Measurements from ENCODE around the gene MPZL1. TPM values are rescaled to one million over a fixed set of nuclear protein-coding genes. Genes with fewer than 3 reads are reported as not detected.

MPZL1 gene
- total and polyA plus RNA-seq, 4 donors: 11.3 to 26.1 (median 16.8) TPM

GRCh38 chr1:167832693-167833092, 110.9 kb downstream of the MPZL1 start (continued):
- no peak for TF ChIP-seq HNF4A (conservative IDR thresholded peaks at IDR 0.05)
- TF ChIP-seq YY1 (IDR thresholded peaks at IDR 0.05): no peak
- no peak for TF ChIP-seq JUND (IDR thresholded peaks at IDR 0.05)
- TF ChIP-seq ATF3 (IDR thresholded peaks at IDR 0.05): no peak
- TF ChIP-seq MAX (IDR thresholded peaks at IDR 0.05): no peak
- no peak for TF ChIP-seq GABPA (IDR thresholded peaks at IDR 0.05 in 1 of 2, conservative IDR thresholded peaks at IDR 0.05 in 1 of 2)
- no peak for TF ChIP-seq SP1 (IDR thresholded peaks at IDR 0.05)
- TF ChIP-seq FOXA1 (IDR thresholded peaks at IDR 0.05): no peak
- TF ChIP-seq EGR1 (IDR thresholded peaks at IDR 0.05; ENCODE audit: low read depth in 2 of 2): no peak

- Histone ChIP-seq H3K27me3 (ENCODE audit: control insufficient read depth in 4 of 4, insufficient read depth in 4 of 4, low read length in 3 of 4) (no peaks in the 10 kb centered on the region), H3K36me3 (ENCODE audit: control insufficient read depth in 4 of 4, insufficient read depth in 3 of 4, low read depth in 1 of 4, low read length in 3 of 4) (no peaks in the 10 kb centered on the region), H3K4me1 (ENCODE audit: control insufficient read depth in 4 of 4, insufficient read depth in 4 of 4, low read length in 3 of 4) (no peaks in the 10 kb centered on the region), H3K4me3 (ENCODE audit: low read depth in 1 of 3, low read length in 3 of 3) (no peak overlapping the region), H3K9me3 (ENCODE audit: control insufficient read depth in 4 of 4, low read length in 3 of 4) (no peaks in the 10 kb centered on the region), H3K9ac (ENCODE audit: low read depth in 1 of 2, low read length in 2 of 2) (no peak overlapping the region), H3K27ac (ENCODE audit: low read depth in 1 of 2, low read length in 2 of 2) (no peak overlapping the region)
- TF ChIP-seq HNF4A (conservative IDR thresholded peaks at IDR 0.05): no peak
- no peak for TF ChIP-seq TAF1 (conservative IDR thresholded peaks at IDR 0.05)
- no peak for TF ChIP-seq RXRA (IDR thresholded peaks at IDR 0.05)
- TF ChIP-seq REST (IDR thresholded peaks at IDR 0.05): no peak
- TF ChIP-seq HNF4G (IDR thresholded peaks at IDR 0.05): no peak
- no peak for TF ChIP-seq JUND (IDR thresholded peaks at IDR 0.05)
- no peak for TF ChIP-seq YY1 (IDR thresholded peaks at IDR 0.05)
- no peak for TF ChIP-seq ZBTB33 (IDR thresholded peaks at IDR 0.05)
- TF ChIP-seq GABPA (IDR thresholded peaks at IDR 0.05 in 1 of 2, conservative IDR thresholded peaks at IDR 0.05 in 1 of 2): no peak
- no peak for TF ChIP-seq MAX (IDR thresholded peaks at IDR 0.05)
- no peak for TF ChIP-seq EGR1 (IDR thresholded peaks at IDR 0.05; ENCODE audit: low read depth in 2 of 2)
- no peak for TF ChIP-seq NR2F2 (IDR thresholded peaks at IDR 0.05)
- TF ChIP-seq FOXA1 (IDR thresholded peaks at IDR 0.05): no peak
- no peak for DNase-seq (ENCODE audit: low spot score)
Observed at GRCh38 chr1:167833904-167834303, 112.1 kb downstream of the MPZL1 start.

- H3K27me3 ChIP-seq (ENCODE audit: control insufficient read depth in 4 of 4, insufficient read depth in 4 of 4, low read length in 3 of 4): no peaks in the 10 kb centered on the region
- no peaks in the 10 kb centered on the region for H3K4me1 ChIP-seq (ENCODE audit: control insufficient read depth in 4 of 4, insufficient read depth in 4 of 4, low read length in 3 of 4)
- H3K9ac ChIP-seq (ENCODE audit: low read depth in 1 of 2, low read length in 2 of 2): no peak overlapping the region
- WGBS: 81% methylated on average over 4 of the region's 4 CpGs
- no peak overlapping the region for H3K4me3 ChIP-seq (ENCODE audit: low read depth in 1 of 3, low read length in 3 of 3)
- no peak for DNase-seq (ENCODE audit: low spot score)
- no peaks in the 10 kb centered on the region for H3K9me3 ChIP-seq (ENCODE audit: control insufficient read depth in 4 of 4, low read length in 3 of 4)
- H3K27ac ChIP-seq (ENCODE audit: low read depth in 1 of 2, low read length in 2 of 2): no peak overlapping the region
- H3K36me3 ChIP-seq (ENCODE audit: control insufficient read depth in 4 of 4, insufficient read depth in 3 of 4, low read depth in 1 of 4, low read length in 3 of 4): no peaks in the 10 kb centered on the region
- TF ChIP-seq RAD21 (IDR thresholded peaks at IDR 0.05) (no peak), HNF4G (IDR thresholded peaks at IDR 0.05) (no peak), RXRA (IDR thresholded peaks at IDR 0.05) (no peak), CTCF (IDR thresholded peaks at IDR 0.05; ENCODE audit: low read depth, low read length, missing input control) (no peak), TAF1 (conservative IDR thresholded peaks at IDR 0.05) (no peak), REST (IDR thresholded peaks at IDR 0.05) (no peak), NR2F2 (IDR thresholded peaks at IDR 0.05) (no peak)
Observed at GRCh38 chr1:167836197-167836596, 114.4 kb downstream of the MPZL1 start.

Measured in liver (tissue), 9 donors.